HG03354 (cell line): ENCODE measurements around the gene LIMK1.
"Not testable (repeated sequence)": the region's sequence is repeated elsewhere in the genome, so short reads cannot be mapped to it uniquely, and the experiment has no call there.

Source experiments
- ATAC-seq: cut with Tn5 transposase; IDR thresholded peaks from one replicate; pipeline ENCODE4 v1.9.1; 2021; ENCODE audit warnings: mild to moderate bottlenecking; ENCODE audit not compliant: unreplicated experiment, poor library complexity, severe bottlenecking

LIMK1 gene

DNA sequence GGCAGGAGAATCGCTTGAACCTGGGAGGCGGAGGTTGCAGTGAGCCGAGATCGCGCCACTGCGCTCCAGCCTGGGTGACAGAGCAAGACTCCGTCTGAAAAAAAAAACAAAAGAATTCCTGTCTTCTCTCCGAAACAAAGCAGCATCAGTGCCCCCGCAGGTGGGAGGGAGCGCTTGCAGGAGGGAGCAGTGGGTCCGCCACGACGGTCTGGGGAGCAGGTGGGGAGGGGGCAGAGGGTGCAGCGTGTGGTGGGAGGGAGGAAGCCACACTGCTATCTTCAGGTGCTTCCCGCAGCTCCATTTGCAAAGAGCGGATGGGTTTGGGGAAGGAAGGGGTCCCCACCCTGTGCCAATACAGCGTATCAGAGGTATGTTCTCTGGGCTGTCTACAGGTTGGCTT is 31.7 kb downstream of the LIMK1 start:
- no peak for ATAC-seq

DNA sequence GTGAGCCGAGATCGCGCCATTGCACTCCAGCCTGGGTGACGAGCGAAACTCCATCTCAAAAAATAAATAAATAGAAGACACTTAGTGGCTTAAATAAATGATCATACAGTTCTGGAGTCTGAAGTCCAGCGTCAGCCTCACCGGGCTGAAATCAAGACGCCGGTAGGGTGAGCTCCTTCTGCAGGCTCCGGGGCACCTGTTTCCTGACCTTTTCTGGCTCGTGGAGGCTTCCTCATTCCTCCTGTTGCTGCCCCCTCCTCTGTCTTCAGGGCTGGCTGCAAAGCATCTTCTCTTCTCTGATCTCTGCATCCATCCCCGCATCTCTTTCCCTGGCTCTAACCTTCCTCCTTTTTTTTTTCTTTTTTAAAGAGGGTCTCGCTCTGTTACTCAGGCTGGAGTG is 32.8 kb downstream of the LIMK1 start:
- no peak for ATAC-seq

DNA sequence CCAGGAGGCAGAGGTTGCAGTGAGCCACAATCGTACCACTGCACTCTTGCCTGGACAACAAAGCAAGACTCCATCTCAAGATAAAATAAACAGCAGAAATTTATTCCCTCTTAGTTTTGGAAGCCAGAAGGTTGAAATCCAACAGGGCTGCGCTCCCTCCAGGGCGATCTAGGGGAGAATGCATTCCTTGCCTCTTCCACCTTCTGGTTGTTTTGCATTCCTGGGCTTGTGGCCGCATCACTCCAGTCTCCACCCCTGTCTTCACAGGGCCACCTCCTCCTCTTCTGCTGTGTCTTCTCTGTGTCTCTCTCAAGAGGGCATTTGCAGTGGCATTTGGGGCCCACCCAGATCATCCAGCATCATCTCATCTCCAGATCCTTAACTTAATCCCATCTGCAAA is 36.2 kb downstream of the LIMK1 start:
- no peak for ATAC-seq

DNA sequence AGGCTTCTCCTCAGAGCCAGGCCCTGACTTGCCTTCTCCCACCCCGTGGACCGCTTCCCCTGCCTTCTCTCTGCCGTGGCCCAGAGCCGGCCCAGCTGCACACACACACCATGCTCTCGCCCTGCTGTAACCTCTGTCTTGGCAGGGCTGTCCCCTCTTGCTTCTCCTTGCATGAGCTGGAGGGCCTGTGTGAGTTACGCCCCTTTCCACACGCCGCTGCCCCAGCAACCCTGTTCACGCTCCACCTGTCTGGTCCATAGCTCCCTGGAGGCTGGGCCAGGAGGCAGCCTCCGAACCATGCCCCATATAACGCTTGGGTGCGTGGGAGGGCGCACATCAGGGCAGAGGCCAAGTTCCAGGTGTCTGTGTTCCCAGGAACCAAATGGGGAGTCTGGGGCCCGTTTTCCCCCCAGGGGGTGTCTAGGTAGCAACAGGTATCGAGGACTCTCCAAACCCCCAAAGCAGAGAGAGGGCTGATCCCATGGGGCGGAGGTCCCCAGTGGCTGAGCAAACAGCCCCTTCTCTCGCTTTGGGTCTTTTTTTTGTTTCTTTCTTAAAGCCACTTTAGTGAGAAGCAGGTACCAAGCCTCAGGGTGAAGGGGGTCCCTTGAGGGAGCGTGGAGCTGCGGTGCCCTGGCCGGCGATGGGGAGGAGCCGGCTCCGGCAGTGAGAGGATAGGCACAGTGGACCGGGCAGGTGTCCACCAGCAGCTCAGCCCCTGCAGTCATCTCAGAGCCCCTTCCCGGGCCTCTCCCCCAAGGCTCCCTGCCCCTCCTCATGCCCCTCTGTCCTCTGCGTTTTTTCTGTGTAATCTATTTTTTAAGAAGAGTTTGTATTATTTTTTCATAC is 38.0 kb downstream of the LIMK1 start:
- no peak for ATAC-seq

DNA sequence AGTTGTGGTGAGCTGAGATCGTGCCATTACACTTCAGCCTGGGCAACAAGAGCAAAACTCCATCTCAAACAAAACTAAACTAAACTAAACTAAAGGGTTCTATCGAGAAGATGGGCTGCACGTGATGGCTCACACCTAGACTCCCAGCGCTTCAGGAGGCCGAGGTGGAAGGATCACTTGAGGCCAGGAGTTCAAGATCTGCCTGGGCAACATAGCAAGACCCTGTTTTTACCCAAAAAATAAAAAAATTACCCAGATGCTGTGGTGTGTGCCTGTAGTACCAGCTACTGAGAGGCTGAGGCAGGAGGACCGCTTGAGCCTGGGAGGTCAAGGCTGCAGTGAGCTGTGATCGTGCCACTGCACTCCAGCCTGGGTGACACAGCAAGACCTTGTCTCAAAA is 40.3 kb downstream of the LIMK1 start:
- ATAC-seq: not testable (repeated sequence)

DNA sequence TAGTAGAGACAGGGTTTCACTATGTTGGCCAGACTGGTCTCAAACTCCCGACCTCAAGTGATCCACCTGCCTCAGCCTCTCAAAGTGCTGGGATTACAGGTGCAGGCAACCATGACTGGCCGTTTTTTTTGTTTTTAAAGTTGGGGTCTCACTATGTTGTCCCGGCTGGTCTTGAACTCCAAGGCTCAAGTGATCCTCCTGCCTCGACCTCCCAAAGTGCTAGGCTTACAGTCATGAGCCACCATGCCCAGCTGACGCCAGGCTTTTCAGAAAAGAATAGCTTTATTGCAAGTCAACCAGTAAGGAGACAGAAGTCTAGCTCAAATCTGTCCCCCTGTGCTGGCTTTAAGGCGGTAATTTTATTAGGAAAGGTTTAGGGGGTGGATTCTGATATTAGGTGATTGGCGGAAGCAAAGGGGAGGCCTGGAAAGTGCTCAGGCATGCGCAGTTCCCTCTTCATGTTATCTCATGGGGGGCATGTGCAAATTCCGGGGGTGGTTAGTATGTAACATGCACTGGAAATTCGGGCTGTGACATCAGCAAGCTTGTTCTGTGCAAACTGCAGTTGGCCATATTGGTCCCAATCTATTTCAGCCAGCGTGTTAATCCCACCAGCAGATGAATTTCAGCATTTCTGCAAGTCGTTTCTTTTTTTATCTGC is 42.7 kb downstream of the LIMK1 start:
- ATAC-seq: no peak

DNA sequence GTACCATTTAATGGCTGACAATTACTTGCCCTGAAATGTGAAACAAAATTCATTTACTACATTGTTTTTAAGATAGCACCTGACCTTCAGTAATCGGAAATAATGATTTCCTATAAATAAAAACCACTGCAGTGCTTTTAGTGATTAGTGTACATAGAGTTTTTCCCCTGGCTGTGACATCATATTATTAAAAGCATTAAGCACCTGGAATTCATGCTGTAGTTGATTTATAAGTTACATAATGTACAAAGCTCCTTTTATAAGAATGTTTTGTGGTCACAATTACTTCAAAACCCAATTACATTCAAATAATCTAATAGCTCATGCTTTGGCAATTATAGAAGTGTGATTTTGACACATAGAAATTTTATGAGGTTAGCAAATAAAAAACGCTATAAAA is 46.3 kb downstream of the LIMK1 start:
- ATAC-seq: no peak

DNA sequence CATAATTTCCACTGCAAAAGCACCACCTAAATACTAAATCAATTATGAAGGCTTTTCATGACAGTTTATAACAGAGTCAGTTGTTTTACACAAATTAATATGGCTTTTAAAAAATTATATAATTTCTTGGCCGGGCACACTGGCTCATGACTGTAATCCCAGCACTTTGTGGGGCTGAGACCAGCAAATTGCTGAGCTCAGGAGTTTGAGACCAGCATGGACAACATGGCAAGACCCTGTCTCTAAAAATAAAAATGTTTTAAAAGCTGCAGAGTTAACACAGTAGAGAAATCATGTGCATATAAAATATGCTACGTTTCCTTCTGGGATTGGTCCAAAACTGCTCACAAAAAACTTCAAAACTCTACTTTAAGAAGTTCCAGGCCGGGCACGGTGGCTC is 46.9 kb downstream of the LIMK1 start:
- no peak for ATAC-seq

DNA sequence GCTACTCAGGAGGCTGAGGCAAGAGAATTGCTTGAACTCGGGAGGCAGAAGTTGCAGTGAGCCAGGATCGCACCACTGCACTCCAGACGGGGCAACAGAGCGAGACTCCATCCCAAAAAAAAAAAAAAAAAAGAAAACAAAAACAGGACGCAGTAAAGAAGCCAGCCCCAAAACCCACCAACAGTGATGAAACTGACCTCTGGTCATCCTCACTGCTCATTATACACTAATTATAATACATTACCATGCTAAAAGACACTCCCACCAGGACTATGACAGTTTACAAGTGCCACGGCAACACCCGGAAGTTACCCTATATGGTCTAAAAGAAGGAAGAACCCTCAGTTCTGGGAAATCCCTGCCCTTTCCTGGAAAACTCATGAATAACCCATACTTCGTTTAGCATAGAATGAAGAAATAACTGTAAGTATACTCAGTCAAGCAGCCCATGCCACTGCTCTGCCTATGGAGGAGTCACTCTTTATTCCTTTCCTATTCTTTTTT is 50.6 kb downstream of the LIMK1 start:
- no peak for ATAC-seq

DNA sequence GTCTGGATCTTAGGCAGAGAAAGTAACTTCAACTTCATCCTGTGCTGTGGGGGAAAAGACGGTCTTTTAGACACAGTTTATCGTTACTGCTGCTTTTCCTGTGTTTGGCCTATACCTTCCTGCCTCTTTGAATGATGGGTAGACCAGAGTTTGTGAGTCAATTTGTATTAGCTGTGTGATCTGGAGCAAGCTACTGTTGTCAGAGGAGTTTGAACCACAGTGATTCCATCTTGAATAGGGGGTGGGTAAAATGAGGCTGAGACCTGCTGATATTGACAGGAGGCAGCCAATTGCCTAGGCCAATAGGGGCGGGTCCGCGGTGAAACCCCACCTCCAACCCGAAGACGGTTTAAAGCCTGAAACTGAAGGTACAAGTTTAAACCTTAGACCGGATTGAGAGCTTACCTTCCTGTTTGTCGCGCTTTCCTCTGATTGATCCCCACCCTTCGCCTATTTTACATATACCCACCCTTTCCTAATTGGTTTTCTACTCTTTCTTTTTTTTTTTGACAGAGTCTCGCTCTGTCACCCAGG is 54.8 kb downstream of the LIMK1 start:
- ATAC-seq: no peak

DNA sequence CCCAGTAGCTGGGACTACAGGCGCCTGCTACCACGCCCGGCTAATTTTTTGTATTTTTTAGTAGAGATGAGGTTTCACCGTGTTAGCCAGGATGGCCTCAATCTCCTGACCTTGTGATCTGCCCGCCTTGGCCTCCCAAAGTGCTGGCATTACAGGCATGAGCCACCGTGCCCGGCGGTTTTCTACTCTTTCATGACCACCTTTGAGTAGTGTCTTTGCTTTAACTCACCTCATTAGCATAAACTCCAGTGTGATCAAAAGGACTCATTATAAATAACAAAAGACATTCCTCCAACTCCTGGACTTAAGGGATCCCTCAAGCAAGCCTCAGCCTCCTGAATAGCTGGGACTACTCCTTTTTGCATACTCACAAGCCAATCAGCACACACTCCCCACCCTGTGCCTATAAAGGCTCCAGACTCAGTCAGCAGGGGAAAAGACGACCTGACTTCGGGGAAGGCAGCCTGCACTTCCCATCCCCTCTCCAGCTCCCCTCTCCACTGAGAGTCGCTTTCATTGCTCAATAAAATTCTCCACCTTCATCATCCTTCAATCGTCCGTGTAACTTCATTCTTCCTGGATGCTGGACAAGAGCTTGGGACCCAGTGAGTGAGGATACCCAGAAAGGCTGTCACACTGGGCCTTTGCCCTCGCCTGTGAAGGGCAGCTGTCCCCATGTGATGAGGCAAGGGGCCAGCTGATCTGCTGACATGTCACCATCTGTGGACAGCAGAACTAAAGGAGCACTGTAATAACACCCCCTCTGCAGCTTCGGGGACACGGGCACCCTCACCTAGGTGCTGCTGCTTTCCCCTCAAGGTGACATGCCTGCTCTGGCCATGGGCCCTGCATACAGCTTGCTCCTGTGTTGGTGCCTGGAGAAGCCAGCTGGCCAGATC is 55.6 kb downstream of the LIMK1 start:
- no peak for ATAC-seq

DNA sequence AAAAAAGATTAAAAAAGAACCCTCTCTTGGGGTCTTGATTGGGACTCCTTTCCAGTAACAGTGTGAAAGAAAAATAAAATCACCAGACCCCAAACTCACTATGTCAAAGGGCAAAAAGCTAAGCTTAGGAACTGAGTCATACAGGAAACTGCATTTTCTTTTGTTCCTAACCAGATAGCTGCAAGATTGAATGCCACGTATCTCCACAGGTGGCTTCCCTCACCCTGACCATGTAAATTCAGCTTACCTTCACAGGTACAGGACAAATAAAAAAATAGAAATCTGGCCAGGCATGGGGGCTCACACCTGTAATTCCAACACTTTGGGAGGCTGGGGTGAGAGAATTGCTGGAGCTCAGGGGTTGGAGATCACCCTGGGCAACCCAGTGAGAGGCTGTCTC is 58.1 kb downstream of the LIMK1 start:
- no peak for ATAC-seq

DNA sequence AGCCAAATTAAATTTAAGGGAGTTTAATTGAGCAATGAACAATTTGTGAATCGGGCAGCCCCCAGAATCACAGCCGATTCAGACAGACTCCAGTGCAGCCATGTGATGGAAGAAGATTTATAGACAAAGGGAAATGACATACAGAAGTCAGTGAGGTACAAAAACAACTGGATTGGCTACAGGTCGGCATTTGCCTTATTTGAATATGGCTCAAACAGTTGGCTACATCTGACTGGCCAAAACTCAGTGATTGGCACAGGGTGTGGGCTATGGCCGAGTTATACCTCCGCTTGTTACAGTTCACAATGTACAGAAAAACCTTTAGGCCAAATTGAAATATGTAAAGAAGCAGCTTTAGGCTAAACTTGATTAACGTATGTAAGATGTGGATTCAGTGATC is 59.8 kb downstream of the LIMK1 start:
- ATAC-seq: no peak

DNA sequence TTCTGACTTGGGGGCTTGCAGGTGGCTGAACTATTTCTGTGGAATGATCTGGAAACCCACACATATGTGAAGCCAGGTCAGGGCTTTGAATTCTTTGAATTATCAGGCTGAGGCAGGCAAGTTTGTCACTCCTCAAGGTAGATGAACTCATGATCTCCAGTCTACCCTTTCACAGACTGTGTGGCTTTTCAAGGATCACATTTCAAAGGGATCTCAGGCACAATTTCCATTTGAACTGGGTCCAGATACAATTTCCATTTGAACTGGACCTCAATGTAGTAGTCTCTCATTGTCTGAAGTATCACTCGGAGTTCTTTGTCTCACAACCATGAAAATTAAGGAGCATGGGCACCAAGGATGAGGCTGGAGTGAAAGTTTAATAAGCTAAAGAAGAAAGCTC is 64.9 kb downstream of the LIMK1 start:
- no peak for ATAC-seq

DNA sequence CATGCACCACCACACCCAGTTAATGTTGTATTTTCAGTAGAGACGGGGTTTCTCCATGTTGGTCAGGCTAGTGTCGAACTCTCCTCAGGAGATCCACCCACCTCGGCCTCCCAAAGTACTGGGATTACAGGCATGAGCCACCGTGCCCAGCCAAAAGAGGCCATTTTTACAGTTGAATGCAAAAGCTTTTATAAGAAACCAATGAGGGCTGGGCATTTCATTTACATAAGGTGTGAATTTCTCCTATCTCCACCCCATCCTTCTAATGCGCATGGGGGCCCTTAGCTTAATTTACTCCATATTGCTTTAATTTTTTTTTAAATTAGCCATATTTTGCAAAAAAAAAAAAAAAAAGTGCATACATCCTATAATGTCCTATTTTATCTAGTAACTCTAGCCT is 65.5 kb downstream of the LIMK1 start:
- ATAC-seq: no peak

DNA sequence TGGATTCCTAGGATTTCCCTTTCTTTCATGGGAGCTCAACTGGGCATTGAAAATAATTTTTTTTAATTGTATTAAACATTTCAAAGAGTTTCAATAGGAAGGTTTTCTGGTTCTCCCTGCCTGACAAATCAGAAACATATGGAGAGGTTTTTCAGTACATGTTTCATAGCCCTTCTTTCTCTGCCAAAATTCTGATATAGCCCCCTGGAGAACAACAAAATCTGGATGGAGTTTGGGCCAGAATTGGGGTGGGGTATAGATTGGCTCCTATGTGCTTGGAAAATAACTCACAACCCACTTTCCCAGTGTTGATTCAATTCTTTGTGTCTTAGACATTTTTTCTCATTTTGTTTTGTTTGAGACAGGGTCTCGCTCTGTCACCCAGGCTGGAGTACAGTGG is 66.0 kb downstream of the LIMK1 start:
- ATAC-seq: no peak

DNA sequence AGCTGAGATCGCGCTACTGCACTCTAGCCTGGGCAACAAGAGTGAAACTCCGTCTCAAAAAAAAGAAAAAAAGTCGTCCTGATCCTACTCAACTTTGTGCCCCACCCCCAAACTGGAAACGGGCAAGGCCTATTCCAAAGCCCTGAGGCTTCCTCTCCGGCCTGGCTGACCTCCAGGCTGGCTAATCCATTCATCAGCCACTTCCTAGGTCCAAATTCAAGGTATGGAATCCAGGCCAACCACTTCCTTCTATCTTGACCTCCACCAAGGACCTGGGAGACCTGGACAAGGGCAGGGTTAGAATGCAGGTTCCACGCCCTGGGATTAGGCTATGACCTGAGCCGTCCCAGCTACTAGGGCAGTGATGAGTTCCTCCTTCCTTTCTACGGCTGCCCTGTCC is 70.1 kb downstream of the LIMK1 start:
- no peak for ATAC-seq

DNA sequence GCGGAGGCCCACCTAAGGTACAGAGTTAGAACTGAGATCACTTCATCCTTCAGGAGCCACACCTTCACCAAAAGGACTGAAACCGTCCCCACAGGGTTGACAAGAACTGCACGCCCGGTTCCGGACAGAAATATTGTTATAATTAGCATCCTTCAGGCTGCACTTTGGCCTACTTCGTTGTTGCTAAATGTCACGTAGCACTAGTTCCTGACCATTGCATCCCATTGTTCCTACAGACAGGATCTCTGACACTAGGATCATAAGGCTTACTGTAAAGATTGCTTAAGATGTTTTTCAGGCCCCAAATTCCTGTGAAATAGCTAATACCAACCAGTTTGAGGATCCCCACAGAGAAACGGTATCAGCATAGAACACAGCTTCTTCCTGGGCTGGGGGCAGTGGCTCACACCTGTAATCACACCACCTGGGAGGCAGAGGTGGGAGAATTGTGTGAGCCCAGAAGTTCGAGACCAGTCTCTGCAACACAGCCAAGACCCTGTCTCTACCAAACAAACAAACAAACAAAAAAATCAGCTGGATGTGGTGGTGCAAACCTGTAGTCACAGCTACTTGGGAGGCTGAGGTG is 72.3 kb downstream of the LIMK1 start:
- ATAC-seq: no peak

DNA sequence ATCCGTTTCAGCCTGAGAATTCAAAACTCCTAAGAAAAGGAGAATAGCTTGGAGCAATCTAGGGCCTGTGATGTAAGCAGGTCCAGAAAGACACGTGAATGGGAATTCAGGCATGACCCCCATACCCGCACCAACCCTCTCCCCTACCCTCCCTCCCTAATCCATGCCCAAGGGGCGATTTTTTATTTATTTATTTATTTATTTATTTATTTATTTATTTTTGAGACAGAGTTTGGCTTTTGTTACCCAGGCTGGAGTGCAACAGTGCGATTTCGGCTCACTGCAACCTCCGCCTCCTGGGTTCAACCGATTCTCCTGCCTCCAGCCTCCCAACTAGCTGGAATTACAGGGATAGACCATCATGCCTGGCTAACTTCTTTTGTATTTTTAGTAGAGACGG is 74.0 kb downstream of the LIMK1 start:
- ATAC-seq: no peak

DNA sequence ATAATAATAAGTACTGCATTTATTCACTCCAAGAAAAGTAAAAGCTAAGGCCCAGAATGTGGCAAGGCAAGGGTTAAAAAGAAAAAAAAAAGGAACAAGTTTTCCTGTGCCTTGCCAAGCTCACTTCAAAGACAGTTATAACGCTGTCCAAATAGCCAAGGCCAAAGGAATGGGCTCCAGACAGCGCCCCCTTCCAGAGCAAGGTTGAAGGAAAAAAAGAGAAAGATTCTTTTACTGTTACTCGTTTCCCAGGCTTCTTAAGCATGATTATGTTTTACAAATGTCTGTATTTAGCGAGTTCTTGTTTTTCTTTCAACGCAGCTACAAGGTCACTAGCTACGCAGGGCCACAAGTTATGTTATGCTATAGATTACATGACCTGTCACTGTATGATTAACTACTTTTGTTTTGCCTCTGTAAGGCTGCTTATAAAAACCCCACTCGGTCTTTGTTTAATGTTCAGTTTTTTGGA is 81.4 kb downstream of the LIMK1 start:
- ATAC-seq: no peak
